CD14-positive monocyte (primary cell): ENCODE data around the gene ZNF451. TPM values are rescaled to one million over a fixed set of nuclear protein-coding genes. Genes with fewer than 3 reads are reported as not detected.

Source experiments
- DNase-seq, 3 donors: peaks; one replicate each; pipeline ENCODE4 v3.0.0-alpha.2; 2011 to 2022
- H2AFZ ChIP-seq: 2 replicates; pipeline ENCODE4 v1.6.0; 2012; ENCODE audit warnings: mild to moderate bottlenecking, low read depth, low read length, inconsistent platforms; ENCODE audit not compliant: insufficient read depth, poor library complexity, severe bottlenecking
- H3K27ac ChIP-seq, 2 donors: 1 replicate in 1 of 2; 2 replicates in 1 of 2; pipeline ENCODE4 v1.5.1; 2012 to 2013; ENCODE audit warnings: low read length in 2 of 2, control low read depth in 1 of 2, inconsistent platforms in 1 of 2, low read depth in 1 of 2, mild to moderate bottlenecking in 1 of 2
- H3K27me3 ChIP-seq, 2 donors: one replicate each; pipeline versions ENCODE4 v1.6.0 to v1.6.1; 2011 to 2013; ENCODE audit warnings: low read length in 2 of 2; ENCODE audit not compliant: control insufficient read depth in 2 of 2, insufficient read depth in 2 of 2
- H3K36me3 ChIP-seq, 2 donors: replicated peaks in 1 of 2; 1 replicate in 1 of 2; 2 replicates in 1 of 2; pipeline versions ENCODE4 v1.5.1 to v1.6.1; 2012 to 2013; ENCODE audit warnings: low read length in 2 of 2, control low read depth in 1 of 2, inconsistent platforms in 1 of 2, mild to moderate bottlenecking in 1 of 2; ENCODE audit not compliant: insufficient read depth in 2 of 2, control insufficient read depth in 1 of 2
- H3K4me1 ChIP-seq, 2 donors: 1 replicate in 1 of 2; 2 replicates in 1 of 2; pipeline versions ENCODE4 v1.5.1 to v1.6.1; 2012 to 2013; ENCODE audit warnings: low read length in 2 of 2, control low read depth in 1 of 2, inconsistent platforms in 1 of 2, mild to moderate bottlenecking in 1 of 2, moderate library complexity in 1 of 2; ENCODE audit not compliant: insufficient read depth in 2 of 2, control insufficient read depth in 1 of 2
- H3K4me2 ChIP-seq: replicated peaks from 2 replicates; pipeline ENCODE3; 2012; ENCODE audit warnings: low read length, moderate library complexity, mild to moderate bottlenecking; ENCODE audit not compliant: poor library complexity, severe bottlenecking; ENCODE audit errors: extremely low read depth
- H3K4me3 ChIP-seq, 3 experiments: fragments of 200-600 bp in 1 of 3; sonication (generic) in 1 of 3; replicated peaks in 1 of 3; 1 replicate in 2 of 3; 2 replicates in 1 of 3; pipeline ENCODE4 v1.5.1; 2011 to 2013; ENCODE audit warnings: low read length in 3 of 3, mild to moderate bottlenecking in 3 of 3, control low read depth in 2 of 3, low read depth in 2 of 3, inconsistent platforms in 1 of 3, moderate library complexity in 1 of 3
- H3K79me2 ChIP-seq: 2 replicates; pipeline ENCODE4 v1.6.0; 2012; ENCODE audit warnings: mild to moderate bottlenecking, control low read depth, inconsistent platforms, low read length, moderate library complexity; ENCODE audit not compliant: insufficient read depth
- H3K9ac ChIP-seq: 2 replicates; pipeline ENCODE4 v1.6.0; 2017; ENCODE audit warnings: low read length, mild to moderate bottlenecking; ENCODE audit not compliant: insufficient read depth, poor library complexity, severe bottlenecking
- H3K9me3 ChIP-seq, 2 donors: replicated peaks in 1 of 2; 1 replicate in 1 of 2; 2 replicates in 1 of 2; pipeline versions ENCODE4 v1.5.1 to v1.6.1; 2012 to 2013; ENCODE audit warnings: low read length in 2 of 2, control low read depth in 1 of 2; ENCODE audit not compliant: control insufficient read depth in 1 of 2, insufficient read depth in 1 of 2
- H4K20me1 ChIP-seq: 2 replicates; pipeline ENCODE4 v1.6.0; 2012; ENCODE audit warnings: mild to moderate bottlenecking, low read length, control low read depth, moderate library complexity; ENCODE audit not compliant: insufficient read depth
- H3K27ac Mint-ChIP-seq, 7 donors: one replicate each; pipeline ENCODE4 v1.8.0; 2020; ENCODE audit warnings: mild to moderate bottlenecking in 7 of 7, mixed read lengths in 7 of 7, moderate library complexity in 6 of 7, inconsistent platforms in 2 of 7
- H3K27me3 Mint-ChIP-seq, 3 donors: one replicate each; pipeline ENCODE4 v1.8.0; 2021 to 2022; ENCODE audit warnings: low read depth in 3 of 3, mild to moderate bottlenecking in 3 of 3, mixed read lengths in 3 of 3, moderate library complexity in 3 of 3, inconsistent platforms in 1 of 3
- H3K36me3 Mint-ChIP-seq, 2 donors: one replicate each; pipeline ENCODE4 v1.8.0; 2020; ENCODE audit warnings: mixed read lengths in 2 of 2, inconsistent platforms in 1 of 2, mild to moderate bottlenecking in 1 of 2
- H3K4me1 Mint-ChIP-seq: one replicate; pipeline ENCODE4 v1.8.0; 2020; ENCODE audit warnings: mild to moderate bottlenecking, mixed read lengths
- H3K4me3 Mint-ChIP-seq, 2 donors: one replicate each; pipeline ENCODE4 v1.8.0; 2020; ENCODE audit warnings: mild to moderate bottlenecking in 2 of 2, mixed read lengths in 2 of 2, moderate library complexity in 1 of 2
- H3K9me3 Mint-ChIP-seq, 7 donors: one replicate each; pipeline ENCODE4 v1.8.0; 2020 to 2022; ENCODE audit warnings: mixed read lengths in 7 of 7, mild to moderate bottlenecking in 6 of 7, moderate library complexity in 6 of 7, inconsistent platforms in 2 of 7
- WGBS: methylation state at CpG from one replicate; pipeline ENCODE4 v1.1.5; 2013; ENCODE audit warnings: missing lambda C conversion rate; ENCODE audit not compliant: insufficient coverage; 5-methylcytosine and 5-hydroxymethylcytosine counted together
- intact Hi-C, 2 donors: fragments of 100-400 bp; cut with micrococcal nuclease; formaldehyde crosslinking; loops; one replicate each; pipeline versions ENCODE4 v1.15.0 to v1.15.1; 2023
- polyA plus RNA-seq, 3 donors: library from polyadenylated mRNA; depleted of rRNA in 1 of 3; unstranded in 2 of 3; stranded (reverse) in 1 of 3; fragments of 300-500 nt in 2 of 3; fragments of >200 nt in 1 of 3; fragmentation: Illumina TruSeq in 2 of 3; gene quantifications; 1 replicate in 2 of 3; 2 replicates in 1 of 3; pipeline ENCODE4 v1.2.3, GENCODE V29; 2012 to 2021
- TF ChIP-seq, protein P1 (sequence below): fragments of 200-600 bp; IDR thresholded peaks from one replicate; pipeline ENCODE4 v1.8.0; 2022; ENCODE audit warnings: antibody characterized with exemption, mild to moderate bottlenecking

Gene ZNF451
- polyA plus RNA-seq, 3 donors: 7.9 to 22.0 (median 19.1) TPM

DNA sequence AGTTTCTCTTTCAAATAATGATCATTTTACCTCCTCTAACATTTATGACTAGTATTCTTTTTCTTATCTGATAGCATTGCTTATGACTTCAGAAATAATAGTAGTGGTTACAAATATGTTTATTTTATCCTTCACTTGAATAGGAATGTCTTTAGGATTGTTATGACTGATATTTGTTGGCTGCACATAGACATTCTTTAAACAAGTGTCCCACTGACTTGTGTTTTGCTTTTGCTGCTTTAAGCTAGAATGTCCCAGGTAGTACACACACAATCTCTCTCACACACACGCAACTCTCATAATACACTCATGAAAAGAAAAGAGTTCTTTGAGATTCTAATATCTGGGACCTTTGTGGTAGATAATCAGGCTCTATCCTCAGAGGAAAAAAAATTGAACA, 21.9 kb upstream of the ZNF451 start:
- H3K36me3 Mint-ChIP-seq: peaks cover 29 to 38% of the 10 kb centered on the region in 2 donors
- no peaks in the 10 kb centered on the region for H3K4me1 Mint-ChIP-seq

DNA sequence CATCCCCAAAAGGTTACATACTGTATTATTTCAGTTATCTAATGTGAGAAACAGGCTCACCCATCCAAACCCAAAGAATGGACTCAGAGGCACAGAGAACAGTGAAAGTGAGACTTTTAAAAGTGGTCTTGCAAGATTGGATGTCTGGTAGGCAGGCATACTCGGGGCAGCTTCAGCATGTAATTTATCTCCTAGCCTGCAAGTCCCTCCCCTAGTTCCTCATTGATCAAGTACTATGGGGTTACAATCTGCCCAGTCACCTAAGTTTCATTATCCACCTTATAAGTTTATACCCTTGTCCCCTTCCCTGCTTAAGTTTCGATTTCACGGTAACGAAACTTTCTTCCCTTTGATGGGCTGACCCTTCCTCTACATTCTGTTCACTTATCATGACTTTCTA, 20.8 kb upstream of the ZNF451 start:
- Mint-ChIP-seq H3K27ac (no peak overlapping the region), H3K4me3 (no peak overlapping the region)
- TF ChIP-seq, protein P1, sequence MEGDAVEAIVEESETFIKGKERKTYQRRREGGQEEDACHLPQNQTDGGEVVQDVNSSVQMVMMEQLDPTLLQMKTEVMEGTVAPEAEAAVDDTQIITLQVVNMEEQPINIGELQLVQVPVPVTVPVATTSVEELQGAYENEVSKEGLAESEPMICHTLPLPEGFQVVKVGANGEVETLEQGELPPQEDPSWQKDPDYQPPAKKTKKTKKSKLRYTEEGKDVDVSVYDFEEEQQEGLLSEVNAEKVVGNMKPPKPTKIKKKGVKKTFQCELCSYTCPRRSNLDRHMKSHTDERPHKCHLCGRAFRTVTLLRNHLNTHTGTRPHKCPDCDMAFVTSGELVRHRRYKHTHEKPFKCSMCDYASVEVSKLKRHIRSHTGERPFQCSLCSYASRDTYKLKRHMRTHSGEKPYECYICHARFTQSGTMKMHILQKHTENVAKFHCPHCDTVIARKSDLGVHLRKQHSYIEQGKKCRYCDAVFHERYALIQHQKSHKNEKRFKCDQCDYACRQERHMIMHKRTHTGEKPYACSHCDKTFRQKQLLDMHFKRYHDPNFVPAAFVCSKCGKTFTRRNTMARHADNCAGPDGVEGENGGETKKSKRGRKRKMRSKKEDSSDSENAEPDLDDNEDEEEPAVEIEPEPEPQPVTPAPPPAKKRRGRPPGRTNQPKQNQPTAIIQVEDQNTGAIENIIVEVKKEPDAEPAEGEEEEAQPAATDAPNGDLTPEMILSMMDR: no peak

More for the DNA sequence above, 21.9 kb upstream of the ZNF451 start:
- Histone ChIP-seq H4K20me1 (no peaks in the 10 kb centered on the region), H3K36me3 (peaks cover 13 to 31% of the 10 kb centered on the region in 2 donors), H3K27ac (no peak overlapping the region), H3K27me3 (no peaks in the 10 kb centered on the region), H3K9ac (no peak overlapping the region), H2AFZ (no peak overlapping the region), H3K4me2 (no peak overlapping the region), H3K9me3 (no peaks in the 10 kb centered on the region), H3K79me2 (no peaks in the 10 kb centered on the region), H3K4me1 (no peaks in the 10 kb centered on the region), H3K4me3 (no peak overlapping the region)
- TF ChIP-seq, protein P1: no peak
- no CpG with 5 or more reads among the region's 1 CpG for WGBS
- no peak overlapping the region for H3K4me3 Mint-ChIP-seq
- H3K9me3 Mint-ChIP-seq: no peaks in the 10 kb centered on the region
- no peaks in the 10 kb centered on the region for H3K27me3 Mint-ChIP-seq
- DNase-seq: no peak
- no peak overlapping the region for H3K27ac Mint-ChIP-seq
- intact Hi-C loops: no loop called here

More for the DNA sequence above, 20.8 kb upstream of the ZNF451 start:
- H3K36me3 Mint-ChIP-seq: peaks cover 37% of the 10 kb centered on the region in 2 donors
- Histone ChIP-seq H3K27me3 (no peaks in the 10 kb centered on the region), H4K20me1 (no peaks in the 10 kb centered on the region), H3K4me3 (no peak overlapping the region), H3K4me1 (no peaks in the 10 kb centered on the region), H3K9ac (no peak overlapping the region), H3K36me3 (peaks cover 9 to 37% of the 10 kb centered on the region in 2 donors), H3K4me2 (no peak overlapping the region), H3K9me3 (no peaks in the 10 kb centered on the region), H2AFZ (no peak overlapping the region), H3K27ac (no peak overlapping the region), H3K79me2 (no peaks in the 10 kb centered on the region)
- no peaks in the 10 kb centered on the region for H3K4me1 Mint-ChIP-seq
- intact Hi-C loops: no loop called here
- no peak for DNase-seq
- 87% methylated on average over 4 of the region's 4 CpGs for WGBS
- H3K9me3 Mint-ChIP-seq: no peaks in the 10 kb centered on the region
- no peaks in the 10 kb centered on the region for H3K27me3 Mint-ChIP-seq
